ENCODE results near the gene FGF5. TPM values are rescaled to one million over a fixed set of nuclear protein-coding genes. Genes with fewer than 3 reads are reported as not detected.

FGF5 gene
- total and polyA plus RNA-seq, 12 donors = not detected

DNA sequence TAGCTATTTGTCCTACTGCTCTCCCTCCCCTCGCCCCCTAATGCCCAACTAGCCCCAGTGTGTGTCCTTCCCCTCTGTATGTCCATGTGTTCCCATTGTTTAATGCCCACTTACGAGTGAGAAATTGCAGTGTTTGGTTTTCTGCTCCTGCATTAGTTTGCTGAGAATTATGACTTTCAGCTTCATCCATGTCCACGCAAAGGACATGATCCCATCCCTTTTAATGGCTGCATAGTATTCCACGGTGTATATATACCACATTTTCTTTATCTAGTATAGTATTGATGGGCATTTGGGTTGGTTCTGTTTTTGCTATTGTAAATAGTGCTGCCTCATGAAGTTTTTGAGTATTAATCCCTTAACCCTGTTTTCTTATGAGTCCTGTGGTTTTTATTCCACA, 35.4 kb downstream of the FGF5 start:
- no peaks in the 10 kb centered on the region for H3K27me3 ChIP-seq
- TF ChIP-seq POLR2A (IDR thresholded peaks at IDR 0.05) = no peak
- TF ChIP-seq, protein P1, sequence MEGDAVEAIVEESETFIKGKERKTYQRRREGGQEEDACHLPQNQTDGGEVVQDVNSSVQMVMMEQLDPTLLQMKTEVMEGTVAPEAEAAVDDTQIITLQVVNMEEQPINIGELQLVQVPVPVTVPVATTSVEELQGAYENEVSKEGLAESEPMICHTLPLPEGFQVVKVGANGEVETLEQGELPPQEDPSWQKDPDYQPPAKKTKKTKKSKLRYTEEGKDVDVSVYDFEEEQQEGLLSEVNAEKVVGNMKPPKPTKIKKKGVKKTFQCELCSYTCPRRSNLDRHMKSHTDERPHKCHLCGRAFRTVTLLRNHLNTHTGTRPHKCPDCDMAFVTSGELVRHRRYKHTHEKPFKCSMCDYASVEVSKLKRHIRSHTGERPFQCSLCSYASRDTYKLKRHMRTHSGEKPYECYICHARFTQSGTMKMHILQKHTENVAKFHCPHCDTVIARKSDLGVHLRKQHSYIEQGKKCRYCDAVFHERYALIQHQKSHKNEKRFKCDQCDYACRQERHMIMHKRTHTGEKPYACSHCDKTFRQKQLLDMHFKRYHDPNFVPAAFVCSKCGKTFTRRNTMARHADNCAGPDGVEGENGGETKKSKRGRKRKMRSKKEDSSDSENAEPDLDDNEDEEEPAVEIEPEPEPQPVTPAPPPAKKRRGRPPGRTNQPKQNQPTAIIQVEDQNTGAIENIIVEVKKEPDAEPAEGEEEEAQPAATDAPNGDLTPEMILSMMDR (IDR thresholded peaks at IDR 0.05) = no peak
- no peak overlapping the region for H3K4me3 ChIP-seq
- no peaks in the 10 kb centered on the region for H3K9me3 ChIP-seq (replicated peaks in 1 of 3)
- no peaks in the 10 kb centered on the region for H3K4me1 ChIP-seq (replicated peaks in 1 of 2)
- H3K36me3 ChIP-seq (replicated peaks in 1 of 2) = no peaks in the 10 kb centered on the region
- intact Hi-C loops (cut with DNase I) = no loop called here
- H3K27ac ChIP-seq = no peak overlapping the region
- WGBS, 4 donors = 55 to 76% (median 69%) methylated on average over 4 of the region's 4 CpGs
- DNase-seq = no peak

DNA sequence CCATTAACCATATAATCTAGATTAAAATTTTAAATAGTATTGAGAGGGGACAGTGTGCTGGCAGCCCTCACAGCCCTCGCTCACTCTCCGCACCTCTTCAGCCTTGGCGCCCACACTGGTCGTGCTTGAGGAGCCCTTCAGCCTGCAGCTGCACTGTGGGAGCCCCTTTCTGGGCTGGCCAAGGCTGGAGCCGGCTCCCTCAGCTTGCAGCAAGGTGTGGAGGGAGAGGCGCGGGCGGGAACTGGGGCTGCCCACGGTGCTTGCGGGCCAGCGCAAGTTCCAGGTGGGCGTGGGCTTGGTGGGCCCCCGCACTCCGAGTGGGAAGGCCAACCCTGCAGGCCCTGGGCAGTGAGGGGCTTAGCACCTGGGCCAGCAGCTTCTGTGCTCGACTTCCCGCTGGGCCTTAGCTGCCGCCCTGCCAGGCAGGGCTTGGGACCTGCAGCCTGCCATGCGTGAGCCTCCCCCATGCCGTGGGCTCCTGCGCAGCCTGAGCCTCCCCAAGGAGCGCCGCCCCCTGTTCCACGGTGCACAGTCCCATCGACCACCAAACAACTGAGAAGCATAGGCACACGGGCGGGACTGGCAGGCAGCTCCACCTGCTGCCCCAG, 36.3 kb downstream of the FGF5 start:
- intact Hi-C loops (cut with DNase I) = no loop called here
- Histone ChIP-seq H3K27me3 (no peaks in the 10 kb centered on the region), H3K36me3 (replicated peaks in 1 of 2) (no peaks in the 10 kb centered on the region), H3K4me1 (replicated peaks in 1 of 2) (no peaks in the 10 kb centered on the region), H3K4me3 (no peak overlapping the region), H3K27ac (no peak overlapping the region), H3K9me3 (replicated peaks in 1 of 3) (no peaks in the 10 kb centered on the region)
- no peak for DNase-seq
- TF ChIP-seq POLR2A (IDR thresholded peaks at IDR 0.05) = no peak
- TF ChIP-seq, protein P1 (IDR thresholded peaks at IDR 0.05) = no peak
- 90 to 93% (median 92%) methylated on average over 18 to 26 of the region's 26 CpGs for WGBS, 4 donors

DNA sequence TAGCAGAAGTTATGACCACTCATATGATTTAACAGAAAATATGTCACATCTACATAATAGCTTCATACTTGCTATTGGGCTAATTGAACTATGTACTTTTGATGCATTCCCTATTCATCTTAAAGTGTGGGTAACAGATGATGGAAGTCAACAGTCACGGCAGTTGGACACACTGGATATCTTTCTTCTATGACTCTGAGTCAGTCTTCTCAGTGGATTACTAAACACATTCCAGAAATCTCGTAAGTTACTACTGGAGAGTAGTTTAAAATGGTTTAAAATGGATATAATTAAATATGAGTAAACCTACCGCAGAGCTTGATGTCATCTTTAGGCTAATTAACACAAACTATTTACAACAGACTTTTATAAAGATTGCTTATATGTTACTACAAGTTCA, 39.0 kb downstream of the FGF5 start:
- WGBS, 4 donors = 74 to 84% (median 76%) methylated on average over 3 of the region's 3 CpGs
- Histone ChIP-seq H3K27ac (no peak overlapping the region), H3K4me1 (replicated peaks in 1 of 2) (no peaks in the 10 kb centered on the region), H3K9me3 (replicated peaks in 1 of 3) (no peaks in the 10 kb centered on the region), H3K4me3 (no peak overlapping the region), H3K36me3 (replicated peaks in 1 of 2) (no peaks in the 10 kb centered on the region), H3K27me3 (no peaks in the 10 kb centered on the region)
- DNase-seq = no peak
- no peak for TF ChIP-seq POLR2A (IDR thresholded peaks at IDR 0.05)
- TF ChIP-seq, protein P1 (IDR thresholded peaks at IDR 0.05) = no peak
- intact Hi-C loops (cut with DNase I) = no loop called here

- no peaks in the 10 kb centered on the region for H3K9me3 ChIP-seq (replicated peaks in 1 of 3)
- no peak overlapping the region for H3K27ac ChIP-seq
- intact Hi-C loops (cut with DNase I) = no loop called here
- H3K4me3 ChIP-seq = no peak overlapping the region
- no peaks in the 10 kb centered on the region for H3K4me1 ChIP-seq (replicated peaks in 1 of 2)
- no peak for DNase-seq
- TF ChIP-seq, protein P1 (IDR thresholded peaks at IDR 0.05) = no peak
- no peak for TF ChIP-seq POLR2A (IDR thresholded peaks at IDR 0.05)
- no peaks in the 10 kb centered on the region for H3K36me3 ChIP-seq (replicated peaks in 1 of 2)
- 63 to 70% (median 66%) methylated on average over 2 of the region's 2 CpGs for WGBS, 4 donors
- no peaks in the 10 kb centered on the region for H3K27me3 ChIP-seq
Observed at GRCh38 chr4:80306260-80306659, 39.8 kb downstream of the FGF5 start.
